Right atrium auricular region (tissue), 2 donors: ENCODE measurements around the gene MAD2L2. TPM values are rescaled to one million over a fixed set of nuclear protein-coding genes. Genes with fewer than 3 reads are reported as not detected.

ENCODE experiments used
- DNase-seq: peaks from one replicate; pipeline ENCODE4 v3.0.0-alpha.2; 2019; ENCODE audit warnings: low spot score
- H3K27ac ChIP-seq, 2 donors: fragments of 200-600 bp; sonication (generic); 1 replicate in 1 of 2; 2 replicates in 1 of 2; pipeline ENCODE4 v1.5.1; 2016 to 2019
- H3K27me3 ChIP-seq, 2 donors: fragments of 200-600 bp; sonication (generic); one replicate each; pipeline versions ENCODE4 v1.5.1 to v1.6.0; 2017 to 2019
- H3K36me3 ChIP-seq: fragments of 200-600 bp; sonication (generic); one replicate; pipeline ENCODE4 v1.5.1; 2016
- H3K4me1 ChIP-seq, 2 donors: fragments of 200-600 bp; sonication (generic); one replicate each; pipeline versions ENCODE4 v1.5.1 to v1.6.0; 2017 to 2019
- H3K4me3 ChIP-seq, 2 donors: fragments of 200-600 bp; sonication (generic); 1 replicate in 1 of 2; 2 replicates in 1 of 2; pipeline ENCODE4 v1.5.1; 2017 to 2019; ENCODE audit warnings: mild to moderate bottlenecking in 1 of 2, moderate library complexity in 1 of 2
- H3K9me3 ChIP-seq, 2 donors: fragments of 200-600 bp; sonication (generic); one replicate each; pipeline ENCODE4 v1.5.1; 2019
- CTCF ChIP-seq, 2 donors: fragments of 200-600 bp; sonication (generic); IDR thresholded peaks; one replicate each; pipeline ENCODE4 v1.5.1; 2019; ENCODE audit warnings: antibody characterized with exemption in 2 of 2
- total RNA-seq, 2 donors: library from RNA; depleted of rRNA; stranded (reverse); fragments of >200 nt; gene quantifications; one replicate each; pipeline ENCODE4 v1.1.0, GENCODE V29; 2016

MAD2L2 gene
- total RNA-seq, 2 donors from 2014 or later, result 18.7 to 31.1 TPM

GRCh38 chr1:11704194-11704529, 23.2 kb upstream of the MAD2L2 start:
- Histone ChIP-seq H3K36me3 (no peaks in the 10 kb centered on the region), H3K4me3 (no peak overlapping the region), H3K4me1 (peaks cover 0 to 25% of the 10 kb centered on the region in 2 donors), H3K27me3 (peaks cover 0 to 6% of the 10 kb centered on the region in 2 donors), H3K9me3 (no peaks in the 10 kb centered on the region), H3K27ac (no peak overlapping the region)
- DNase-seq, result no peak
- no peak for TF ChIP-seq CTCF (IDR thresholded peaks at IDR 0.05)

- peaks cover 0 to 6% of the 10 kb centered on the region in 2 donors for H3K27me3 ChIP-seq
Observed at GRCh38 chr1:11703357-11704193, 22.6 kb upstream of the MAD2L2 start.

GRCh38 chr1:11701981-11702803, 21.2 kb upstream of the MAD2L2 start:
- H3K27me3 ChIP-seq, result peaks cover 0 to 6% of the 10 kb centered on the region in 2 donors

More at GRCh38 chr1:11703357-11704193, 22.6 kb upstream of the MAD2L2 start:
- no peak overlapping the region for H3K27ac ChIP-seq
- no peak for TF ChIP-seq CTCF (IDR thresholded peaks at IDR 0.05)
- H3K4me1 ChIP-seq, result peaks cover 0 to 25% of the 10 kb centered on the region in 2 donors
- H3K9me3 ChIP-seq, result no peaks in the 10 kb centered on the region
- no peaks in the 10 kb centered on the region for H3K36me3 ChIP-seq
- H3K4me3 ChIP-seq, result no peak overlapping the region
- DNase-seq, result no peak

GRCh38 chr1:11701551-11701961, 20.6 kb upstream of the MAD2L2 start:
- H3K4me1 ChIP-seq, result peaks cover 0 to 11% of the 10 kb centered on the region in 2 donors
- no peak overlapping the region for H3K27ac ChIP-seq
- TF ChIP-seq CTCF (IDR thresholded peaks at IDR 0.05), result no peak
- H3K9me3 ChIP-seq, result no peaks in the 10 kb centered on the region
- DNase-seq, result no peak
- no peaks in the 10 kb centered on the region for H3K36me3 ChIP-seq
- peaks cover 0 to 6% of the 10 kb centered on the region in 2 donors for H3K27me3 ChIP-seq
- H3K4me3 ChIP-seq, result no peak overlapping the region

More at GRCh38 chr1:11701981-11702803, 21.2 kb upstream of the MAD2L2 start:
- Histone ChIP-seq H3K4me1 (peaks cover 0 to 11% of the 10 kb centered on the region in 2 donors), H3K27ac (no peak overlapping the region), H3K9me3 (no peaks in the 10 kb centered on the region), H3K4me3 (no peak overlapping the region), H3K36me3 (no peaks in the 10 kb centered on the region)
- TF ChIP-seq CTCF (IDR thresholded peaks at IDR 0.05), result no peak
- no peak for DNase-seq

GRCh38 chr1:11700601-11701467, 19.9 kb upstream of the MAD2L2 start:
- no peaks in the 10 kb centered on the region for H3K9me3 ChIP-seq
- peaks cover 0 to 11% of the 10 kb centered on the region in 2 donors for H3K4me1 ChIP-seq
- no peak for DNase-seq
- TF ChIP-seq CTCF (IDR thresholded peaks at IDR 0.05), result no peak
- peaks cover 0 to 6% of the 10 kb centered on the region in 2 donors for H3K27me3 ChIP-seq
- no peak overlapping the region for H3K4me3 ChIP-seq
- no peak overlapping the region for H3K27ac ChIP-seq
- no peaks in the 10 kb centered on the region for H3K36me3 ChIP-seq
